T-helper 1 cell treated with Interleukin-12 subunit alpha and Interleukin-12 subunit beta and Interleukin-4 antibody, amounts not matched to agents 30 ng/mL and 1 ng/mL, for 36 hours (primary cell): ENCODE measurements around the gene PHLDB1. TPM values are rescaled to one million over a fixed set of nuclear protein-coding genes. Genes with fewer than 3 reads are reported as not detected.

Source experiments
- intact Hi-C: fragments of 100-400 bp; cut with micrococcal nuclease; formaldehyde crosslinking; loops from one replicate; pipeline ENCODE4 v1.15.1; 2024
- total RNA-seq: library from RNA; stranded (reverse); gene quantifications from 2 replicates; pipeline ENCODE4 v1.2.3, GENCODE V29; 2022

Gene PHLDB1
- total RNA-seq, 1 donor from 2014 or later = 0.56 TPM

GRCh38 chr11:118706546-118706825, 99.1 kb downstream of the PHLDB1 start:
- intact Hi-C loops = no loop called here

Other genes starting within 250 kb of the PHLDB1 start
- 46.7 and 48.4 TPM in 2 replicates for gene UBE4A, start 248.0 kb upstream of the PHLDB1 start, total RNA-seq
- 267 and 272 TPM in 2 replicates for gene ATP5MG, start 206.0 kb upstream of the PHLDB1 start, total RNA-seq
- 148 and 158 TPM in 2 replicates for gene KMT2A, start 171.1 kb upstream of the PHLDB1 start, total RNA-seq
- 0.90 and 2.2 TPM in 2 replicates for gene TTC36, start 80.1 kb upstream of the PHLDB1 start, total RNA-seq
- gene TMEM25, start 76.4 kb upstream of the PHLDB1 start, total RNA-seq = 7.7 and 13.3 TPM in 2 replicates
- gene IFT46, start 41.7 kb upstream of the PHLDB1 start, total RNA-seq = 10.2 and 10.8 TPM in 2 replicates
- 154 and 161 TPM in 2 replicates for gene ARCN1, start 35.2 kb upstream of the PHLDB1 start, total RNA-seq
- gene TREH, start 72.0 kb downstream of the PHLDB1 start, total RNA-seq = not detected in 2 replicates
- gene DDX6, start 183.5 kb downstream of the PHLDB1 start, total RNA-seq = 157 and 159 TPM in 2 replicates